AG09309 (cell line): ENCODE measurements around the gene IQSEC3.

Experiments
- DNase-seq: peaks from one replicate; pipeline ENCODE4 v3.0.0-alpha.2; 2010; ENCODE audit warnings: low read depth
- H3K4me3 ChIP-seq: 2 replicates; pipeline ENCODE4 v1.5.1; 2011; ENCODE audit warnings: mild to moderate bottlenecking, low read depth, low read length, moderate library complexity; ENCODE audit not compliant: control insufficient read depth
- CTCF ChIP-seq: IDR thresholded peaks from 2 replicates; pipeline ENCODE4 v1.5.1; 2011; ENCODE audit warnings: mild to moderate bottlenecking, low read depth, low read length, inconsistent platforms; ENCODE audit not compliant: insufficient read depth, control insufficient read depth; ENCODE audit errors: missing control alignments

IQSEC3 gene

GRCh38 chr12:155646-156045 is 89.1 kb downstream of the IQSEC3 start:
- DNase-seq: no peak
- no peak for TF ChIP-seq CTCF
- no peak overlapping the region for H3K4me3 ChIP-seq

GRCh38 chr12:156945-157344 is 90.4 kb downstream of the IQSEC3 start:
- no peak overlapping the region for H3K4me3 ChIP-seq
- no peak for TF ChIP-seq CTCF
- no peak for DNase-seq

- no peak overlapping the region for H3K4me3 ChIP-seq
- no peak for TF ChIP-seq CTCF
- no peak for DNase-seq
Measured at GRCh38 chr12:157644-158043, 91.1 kb downstream of the IQSEC3 start.

DNA sequence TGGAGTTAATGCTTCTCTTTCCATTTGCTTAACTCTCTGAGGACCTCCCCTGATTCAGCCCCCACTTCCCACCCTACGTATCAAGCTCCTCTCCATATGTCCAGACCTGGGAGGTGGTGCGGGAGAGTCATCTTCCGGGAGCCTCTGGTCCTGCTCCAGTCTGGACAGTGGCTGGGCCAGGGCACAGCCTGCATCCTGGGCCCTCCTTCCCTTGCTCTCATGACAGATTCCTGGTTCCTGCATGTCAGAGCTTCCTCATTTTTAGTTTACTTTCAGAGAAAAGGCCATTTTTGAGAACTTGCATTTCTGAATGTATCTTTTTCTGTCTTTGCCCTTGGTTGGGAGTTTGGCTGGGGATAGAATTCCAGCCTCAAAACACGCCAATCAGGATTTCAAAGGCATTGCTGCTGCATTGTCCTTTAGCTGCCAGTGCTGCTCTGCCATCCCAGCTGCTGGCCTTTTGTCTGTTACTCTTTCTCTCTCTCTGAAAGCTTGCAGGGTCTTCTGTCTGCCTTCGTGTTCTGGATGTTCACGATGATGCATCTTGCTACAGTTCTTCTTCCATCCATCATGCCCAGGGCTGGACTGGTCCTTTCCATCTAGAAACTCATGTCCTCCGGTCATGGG is 92.7 kb downstream of the IQSEC3 start:
- DNase-seq: no peak
- H3K4me3 ChIP-seq: no peak overlapping the region
- TF ChIP-seq CTCF: no peak

GRCh38 chr12:160858-161257 is 94.3 kb downstream of the IQSEC3 start:
- no peak overlapping the region for H3K4me3 ChIP-seq
- DNase-seq: no peak
- no peak for TF ChIP-seq CTCF

GRCh38 chr12:161823-162222 is 95.3 kb downstream of the IQSEC3 start:
- no peak for TF ChIP-seq CTCF
- no peak for DNase-seq
- H3K4me3 ChIP-seq: no peak overlapping the region

GRCh38 chr12:162467-163307 is 96.1 kb downstream of the IQSEC3 start:
- DNase-seq: no peak
- TF ChIP-seq CTCF: no peak
- no peak overlapping the region for H3K4me3 ChIP-seq
